ENCODE results near the gene C1QL1. TPM values are rescaled to one million over a fixed set of nuclear protein-coding genes. Genes with fewer than 3 reads are reported as not detected.

The C1QL1 gene
- total and polyA plus RNA-seq, 9 donors: 0.20 to 6.0 (median 0.87) TPM; not detected in 3

DNA sequence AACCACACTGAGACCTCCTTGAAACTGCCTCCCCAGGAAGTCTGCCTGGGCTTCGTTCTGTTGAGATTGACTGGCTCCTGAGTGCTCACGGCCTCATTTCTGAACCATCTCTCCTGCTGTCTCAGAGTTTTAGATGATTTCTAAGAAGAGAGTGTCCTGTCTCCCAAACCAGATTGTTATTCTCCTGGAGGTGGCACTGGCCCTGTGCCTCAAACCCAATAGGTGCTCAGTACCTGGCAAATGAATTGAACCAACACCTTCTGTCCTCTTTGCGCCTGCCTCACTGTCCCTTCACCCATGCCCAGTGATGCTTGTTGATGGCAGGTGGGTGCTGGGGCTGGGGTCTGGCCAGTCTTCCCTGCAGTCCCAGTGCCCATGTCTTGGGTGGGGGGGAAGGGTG is 36.3 kb upstream of the C1QL1 start:
- TF ChIP-seq, protein P1, sequence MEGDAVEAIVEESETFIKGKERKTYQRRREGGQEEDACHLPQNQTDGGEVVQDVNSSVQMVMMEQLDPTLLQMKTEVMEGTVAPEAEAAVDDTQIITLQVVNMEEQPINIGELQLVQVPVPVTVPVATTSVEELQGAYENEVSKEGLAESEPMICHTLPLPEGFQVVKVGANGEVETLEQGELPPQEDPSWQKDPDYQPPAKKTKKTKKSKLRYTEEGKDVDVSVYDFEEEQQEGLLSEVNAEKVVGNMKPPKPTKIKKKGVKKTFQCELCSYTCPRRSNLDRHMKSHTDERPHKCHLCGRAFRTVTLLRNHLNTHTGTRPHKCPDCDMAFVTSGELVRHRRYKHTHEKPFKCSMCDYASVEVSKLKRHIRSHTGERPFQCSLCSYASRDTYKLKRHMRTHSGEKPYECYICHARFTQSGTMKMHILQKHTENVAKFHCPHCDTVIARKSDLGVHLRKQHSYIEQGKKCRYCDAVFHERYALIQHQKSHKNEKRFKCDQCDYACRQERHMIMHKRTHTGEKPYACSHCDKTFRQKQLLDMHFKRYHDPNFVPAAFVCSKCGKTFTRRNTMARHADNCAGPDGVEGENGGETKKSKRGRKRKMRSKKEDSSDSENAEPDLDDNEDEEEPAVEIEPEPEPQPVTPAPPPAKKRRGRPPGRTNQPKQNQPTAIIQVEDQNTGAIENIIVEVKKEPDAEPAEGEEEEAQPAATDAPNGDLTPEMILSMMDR (IDR thresholded peaks at IDR 0.05): no peak
- TF ChIP-seq EP300 (IDR thresholded peaks at IDR 0.05): no peak
- no peak for TF ChIP-seq POLR2A (IDR thresholded peaks at IDR 0.05)
- WGBS, 3 donors: 96 to 98% (median 97%) methylated on average over 3 of the region's 3 CpGs
- Histone ChIP-seq H3K36me3 (no peaks in the 10 kb centered on the region), H3K9me3 (no peaks in the 10 kb centered on the region), H3K27ac (no peak overlapping the region), H3K27me3 (no peaks in the 10 kb centered on the region), H3K4me1 (ENCODE audit: insufficient read depth) (no peaks in the 10 kb centered on the region), H3K4me3 (no peak overlapping the region)
- intact Hi-C loops (cut with DNase I): no loop called here
- DNase-seq: no peak

DNA sequence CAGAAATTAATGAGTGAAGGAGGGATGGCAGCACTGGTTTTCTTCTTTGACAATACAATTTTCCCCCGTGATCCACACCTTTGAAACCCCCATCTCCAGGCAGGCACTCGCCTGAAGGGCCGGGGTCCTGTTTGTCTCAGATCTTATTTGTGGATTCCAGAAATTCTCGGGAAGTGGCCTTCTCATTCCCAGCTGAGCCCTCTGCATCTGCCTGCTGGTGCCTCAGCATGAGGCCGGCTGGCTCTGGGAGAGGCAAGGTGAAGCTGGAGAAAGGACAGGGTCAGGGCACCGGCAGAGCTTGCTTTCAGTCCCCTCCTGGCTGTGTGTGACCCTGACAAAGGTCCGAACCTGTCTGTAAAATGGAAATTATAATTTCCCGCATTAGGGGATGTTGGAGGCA is 35.8 kb upstream of the C1QL1 start:
- no peaks in the 10 kb centered on the region for H3K4me1 ChIP-seq (ENCODE audit: insufficient read depth)
- H3K36me3 ChIP-seq: no peaks in the 10 kb centered on the region
- no peak overlapping the region for H3K4me3 ChIP-seq
- no peak overlapping the region for H3K27ac ChIP-seq
- no peak for DNase-seq
- TF ChIP-seq POLR2A (IDR thresholded peaks at IDR 0.05): no peak
- TF ChIP-seq, protein P1 (IDR thresholded peaks at IDR 0.05): no peak
- TF ChIP-seq EP300 (IDR thresholded peaks at IDR 0.05): no peak
- H3K9me3 ChIP-seq: no peaks in the 10 kb centered on the region
- H3K27me3 ChIP-seq: no peaks in the 10 kb centered on the region
- 62 to 66% (median 64%) methylated on average over 8 of the region's 8 CpGs for WGBS, 3 donors
- intact Hi-C loops (cut with DNase I): no loop called here

DNA sequence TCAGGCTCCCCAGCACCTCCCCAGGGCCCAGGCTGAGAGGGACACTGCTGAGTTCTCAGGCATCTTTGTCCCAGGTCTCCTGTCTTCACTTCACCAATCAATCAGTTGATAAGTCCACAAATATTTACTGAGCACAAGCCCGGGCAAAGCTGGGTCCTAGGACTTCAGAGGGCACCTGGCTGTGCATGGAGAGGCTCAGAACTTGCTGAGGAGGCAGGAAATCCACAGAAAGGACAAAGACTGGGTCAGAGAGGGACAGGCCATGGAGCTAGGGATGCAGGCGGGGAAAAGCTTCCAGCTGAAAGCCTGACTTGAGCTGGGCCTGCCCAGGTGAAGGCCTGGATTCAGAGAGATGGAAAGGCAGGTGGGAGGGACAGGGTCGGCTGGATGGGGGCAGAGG is 33.2 kb upstream of the C1QL1 start:
- no peak for DNase-seq
- 70 to 81% (median 78%) methylated on average over 3 of the region's 3 CpGs for WGBS, 3 donors
- intact Hi-C loops (cut with DNase I): no loop called here
- no peak overlapping the region for H3K4me3 ChIP-seq
- H3K4me1 ChIP-seq (ENCODE audit: insufficient read depth): no peaks in the 10 kb centered on the region
- no peak overlapping the region for H3K27ac ChIP-seq
- H3K36me3 ChIP-seq: no peaks in the 10 kb centered on the region
- no peaks in the 10 kb centered on the region for H3K9me3 ChIP-seq
- H3K27me3 ChIP-seq: no peaks in the 10 kb centered on the region
- TF ChIP-seq POLR2A (IDR thresholded peaks at IDR 0.05) (no peak), EP300 (IDR thresholded peaks at IDR 0.05) (no peak)
- TF ChIP-seq, protein P1 (IDR thresholded peaks at IDR 0.05): no peak

DNA sequence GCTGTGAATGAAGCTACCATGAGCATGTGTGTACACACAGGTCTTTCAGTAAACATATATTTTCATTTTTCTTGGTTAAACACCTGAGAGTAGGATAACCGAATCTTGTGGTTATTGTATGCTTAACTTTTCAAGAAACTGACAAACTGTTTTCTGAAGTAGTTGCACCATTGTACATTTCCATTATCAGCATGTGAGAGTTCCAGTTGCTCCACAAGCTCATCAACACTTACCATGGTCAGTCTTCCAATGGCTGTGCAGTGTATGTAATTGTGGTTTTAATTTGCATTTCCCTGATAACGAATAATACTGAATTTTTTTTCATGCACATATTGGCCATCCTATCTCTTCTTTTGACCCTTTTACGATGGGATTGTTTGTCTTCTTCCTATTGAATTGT is 31.3 kb upstream of the C1QL1 start:
- WGBS, 3 donors: 89 to 98% (median 94%) methylated on average over 3 of the region's 3 CpGs
- H3K4me3 ChIP-seq: no peak overlapping the region

More for the DNA sequence above, 31.3 kb upstream of the C1QL1 start:
- no peak for DNase-seq
- no peak overlapping the region for H3K27ac ChIP-seq
- H3K27me3 ChIP-seq: no peaks in the 10 kb centered on the region
- intact Hi-C loops (cut with DNase I): no loop called here
- no peaks in the 10 kb centered on the region for H3K4me1 ChIP-seq (ENCODE audit: insufficient read depth)
- H3K36me3 ChIP-seq: no peaks in the 10 kb centered on the region
- H3K9me3 ChIP-seq: no peaks in the 10 kb centered on the region
- TF ChIP-seq POLR2A (IDR thresholded peaks at IDR 0.05) (no peak), EP300 (IDR thresholded peaks at IDR 0.05) (no peak)
- TF ChIP-seq, protein P1 (IDR thresholded peaks at IDR 0.05): no peak

Data from ovary (tissue), 9 donors.